Right ventricle myocardium superior (tissue), 1 donor: ENCODE data around the gene CFTR. TPM values are rescaled to one million over a fixed set of nuclear protein-coding genes. Genes with fewer than 3 reads are reported as not detected.
"Not testable (repeated sequence)": the region's sequence is repeated elsewhere in the genome, so short reads cannot be mapped to it uniquely, and the experiment has no call there.

Experiments
- ATAC-seq: fragments of 200-7000 bp; cut with Tn5 transposase; one replicate; pipeline ENCODE4 v1.9.1; 2020; ENCODE audit warnings: mild to moderate bottlenecking; ENCODE audit not compliant: poor library complexity
- DNase-seq: peaks from one replicate; pipeline ENCODE4 v3.0.0-alpha.2; 2020
- intact Hi-C: fragments of 100-400 bp; cut with DNase I; formaldehyde crosslinking; loops from one replicate; pipeline ENCODE4 v1.11.2; 2022
- total RNA-seq: library from RNA; stranded (reverse); fragmentation: NEBNext Ultra II Directional; extraction: Animal tissue kit (Norgen Biotek cat#: 25700); gene quantifications from one replicate; pipeline ENCODE4 v1.2.1, GENCODE V29; 2021
- donor health status: DM: no; HTN: yes; CAD: no; lungs with severe emphysema.

CFTR gene
- total RNA-seq, 1 donor from 2014 or later: 0.86 TPM

GRCh38 chr7:117489911-117490310 is 10.1 kb downstream of the CFTR start:
- ATAC-seq: no peak
- intact Hi-C loops: no loop called here

GRCh38 chr7:117492649-117493048 is 12.8 kb downstream of the CFTR start:
- ATAC-seq: no peak
- intact Hi-C loops: no loop called here

More at GRCh38 chr7:117489911-117490310, 10.1 kb downstream of the CFTR start:
- DNase-seq: no peak

GRCh38 chr7:117493460-117493859 is 13.6 kb downstream of the CFTR start:
- DNase-seq: no peak
- no peak for ATAC-seq
- intact Hi-C loops: no loop called here

More at GRCh38 chr7:117492649-117493048, 12.8 kb downstream of the CFTR start:
- no peak for DNase-seq

GRCh38 chr7:117495308-117495707 is 15.5 kb downstream of the CFTR start:
- no peak for DNase-seq
- ATAC-seq: no peak
- intact Hi-C loops: no loop called here

GRCh38 chr7:117502331-117502730 is 22.5 kb downstream of the CFTR start:
- intact Hi-C loops: no loop called here
- no peak for DNase-seq

GRCh38 chr7:117505238-117505637 is 25.4 kb downstream of the CFTR start:
- no peak for DNase-seq
- no peak for ATAC-seq
- intact Hi-C loops: no loop called here

More at GRCh38 chr7:117502331-117502730, 22.5 kb downstream of the CFTR start:
- no peak for ATAC-seq

- DNase-seq (no peak), ATAC-seq (no peak)
- intact Hi-C loops: no loop called here
Measured at GRCh38 chr7:117508676-117509075, 28.9 kb downstream of the CFTR start.

- intact Hi-C loops, DNase-seq, ATAC-seq: not testable (repeated sequence)
Measured at GRCh38 chr7:117517194-117517593, 37.4 kb downstream of the CFTR start.

GRCh38 chr7:117530390-117530789 is 50.6 kb downstream of the CFTR start:
- DNase-seq: no peak
- intact Hi-C loops: no loop called here
- no peak for ATAC-seq

- DNase-seq: no peak
- intact Hi-C loops: no loop called here
- ATAC-seq: no peak
Measured at GRCh38 chr7:117531595-117532244, 51.9 kb downstream of the CFTR start.

- intact Hi-C loops: no loop called here
Measured at GRCh38 chr7:117538053-117538452, 58.2 kb downstream of the CFTR start.

GRCh38 chr7:117544061-117544460 is 64.2 kb downstream of the CFTR start:
- intact Hi-C loops: no loop called here
- no peak for DNase-seq
- ATAC-seq: no peak

More at GRCh38 chr7:117538053-117538452, 58.2 kb downstream of the CFTR start:
- ATAC-seq (no peak), DNase-seq (no peak)

GRCh38 chr7:117548035-117548434 is 68.2 kb downstream of the CFTR start:
- intact Hi-C loops: no loop called here
- no peak for ATAC-seq
- DNase-seq: no peak

GRCh38 chr7:117550625-117551024 is 70.8 kb downstream of the CFTR start:
- no peak for DNase-seq

GRCh38 chr7:117552660-117553059 is 72.8 kb downstream of the CFTR start:
- intact Hi-C loops: no loop called here
- DNase-seq (no peak), ATAC-seq (no peak)

More at GRCh38 chr7:117550625-117551024, 70.8 kb downstream of the CFTR start:
- no peak for ATAC-seq
- intact Hi-C loops: no loop called here

- intact Hi-C loops: no loop called here
- ATAC-seq (no peak), DNase-seq (no peak)
Measured at GRCh38 chr7:117555260-117555659, 75.4 kb downstream of the CFTR start.

- intact Hi-C loops: no loop called here
- no peak for ATAC-seq
- no peak for DNase-seq
Measured at GRCh38 chr7:117559391-117559790, 79.6 kb downstream of the CFTR start.

- intact Hi-C loops: no loop called here
- DNase-seq: no peak
Measured at GRCh38 chr7:117560030-117560429, 80.2 kb downstream of the CFTR start.

GRCh38 chr7:117562759-117563158 is 82.9 kb downstream of the CFTR start:
- intact Hi-C loops: no loop called here
- ATAC-seq: no peak
- no peak for DNase-seq

More at GRCh38 chr7:117560030-117560429, 80.2 kb downstream of the CFTR start:
- no peak for ATAC-seq

GRCh38 chr7:117564080-117564479 is 84.3 kb downstream of the CFTR start:
- ATAC-seq (no peak), DNase-seq (no peak)
- intact Hi-C loops: no loop called here

- intact Hi-C loops: no loop called here
- ATAC-seq: no peak
- no peak for DNase-seq
Measured at GRCh38 chr7:117564627-117565026, 84.8 kb downstream of the CFTR start.
